Spleen (tissue), 11 donors: Measurements from ENCODE around the gene MKS1. TPM values are rescaled to one million over a fixed set of nuclear protein-coding genes. Genes with fewer than 3 reads are reported as not detected.

Experiments used
- DNase-seq: peaks from one replicate; pipeline ENCODE4 v3.0.0-alpha.2; 2020
- H3K27ac ChIP-seq, 8 donors: fragments of 200-600 bp; sonication (generic) in 7 of 8; 1 replicate in 4 of 8; 2 replicates in 4 of 8; pipeline versions ENCODE4 v1.5.0 to v1.8.0; 2016 to 2021; ENCODE audit warnings: inconsistent platforms in 4 of 8, mild to moderate bottlenecking in 4 of 8, moderate library complexity in 1 of 8
- H3K27me3 ChIP-seq, 7 donors: fragments of 200-600 bp; sonication (generic) in 6 of 7; replicated peaks in 1 of 7; 1 replicate in 4 of 7; 2 replicates in 3 of 7; pipeline versions ENCODE4 v1.5.0 to v1.8.0; 2016 to 2021; ENCODE audit warnings: inconsistent platforms in 3 of 7, mild to moderate bottlenecking in 1 of 7
- H3K36me3 ChIP-seq, 6 donors: fragments of 200-600 bp; sonication (generic) in 5 of 6; 1 replicate in 4 of 6; 2 replicates in 2 of 6; pipeline versions ENCODE4 v1.5.0 to v1.8.0; 2016 to 2021; ENCODE audit warnings: inconsistent platforms in 2 of 6
- H3K4me1 ChIP-seq, 6 donors: fragments of 200-600 bp; sonication (generic) in 5 of 6; 1 replicate in 3 of 6; 2 replicates in 3 of 6; pipeline versions ENCODE4 v1.5.0 to v1.8.0; 2016 to 2021; ENCODE audit warnings: inconsistent platforms in 3 of 6
- H3K4me3 ChIP-seq, 8 donors: fragments of 200-600 bp; sonication (generic) in 7 of 8; 1 replicate in 4 of 8; 2 replicates in 4 of 8; pipeline versions ENCODE4 v1.5.0 to v1.8.0; 2016 to 2021; ENCODE audit warnings: inconsistent platforms in 4 of 8, mild to moderate bottlenecking in 4 of 8, moderate library complexity in 2 of 8
- H3K9me3 ChIP-seq, 8 donors: fragments of 200-600 bp; sonication (generic) in 7 of 8; 1 replicate in 4 of 8; 2 replicates in 4 of 8; pipeline versions ENCODE4 v1.5.0 to v1.8.0; 2016 to 2021; ENCODE audit warnings: inconsistent platforms in 4 of 8
- POLR2A ChIP-seq, 3 donors: fragments of 450-650 bp; IDR thresholded peaks; one replicate each; pipeline ENCODE4 v1.5.1; 2017; ENCODE audit warnings: antibody characterized with exemption in 3 of 3, mild to moderate bottlenecking in 1 of 3
- POLR2AphosphoS5 ChIP-seq, 3 donors: sonication (generic); formaldehyde crosslinking; IDR thresholded peaks; one replicate each; pipeline ENCODE4 v1.5.1; 2017; ENCODE audit warnings: antibody characterized with exemption in 3 of 3
- WGBS, 5 donors: extraction: QIAGEN DNeasy Blood & Tissue Kit in 3 of 5; methylation state at CpG; one replicate each; pipeline versions ENCODE4 v1.1.5 to v1.1.7; 2013 to 2018; 5-methylcytosine and 5-hydroxymethylcytosine counted together
- intact Hi-C: fragments of 100-400 bp; cut with DNase I; formaldehyde crosslinking; loops from one replicate; pipeline ENCODE4 v1.15.0; 2023; ENCODE audit warnings: low total_unique reads
- polyA plus RNA-seq, 3 donors: library from polyadenylated mRNA; stranded (reverse); fragments of 200-250 nt; gene quantifications; one replicate each; pipeline ENCODE4 v1.2.1, GENCODE V29; 2013
- total RNA-seq, 7 donors: library from RNA; depleted of rRNA in 3 of 7; stranded (reverse); fragments of >200 nt in 3 of 7; fragmentation: NEBNext Ultra II Directional in 4 of 7; extraction: Animal tissue kit (Norgen Biotek cat#: 25700) in 4 of 7; gene quantifications; one replicate each; pipeline versions ENCODE4 v1.1.0 to v1.2.1, GENCODE V29; 2016 to 2021
- TF ChIP-seq, protein P1 (sequence below), 11 experiments: fragments of 200-600 bp in 7 of 11; fragments of 450-650 bp in 4 of 11; sonication (generic) in 4 of 11; IDR thresholded peaks in 8 of 11; conservative IDR thresholded peaks in 3 of 11; 1 replicate in 7 of 11; 2 replicates in 4 of 11; pipeline versions ENCODE4 v1.4.0 to v1.8.0; 2016 to 2021; ENCODE audit warnings: antibody characterized with exemption in 11 of 11, inconsistent platforms in 4 of 11, mild to moderate bottlenecking in 1 of 11
- donor health status: healthy with polysubstance abuse.
- donor health status: DM: no; HTN: no; CAD: no; lungs with moderate emphysema.
- donor health status: DM: no; HTN: no; CAD: no.
- donor health status: Bipolar disorder and iron deficiency.
- donor health status: healthy.
- donor health status: DM: no; HTN: no; CAD: no.
- donor health status: DM: yes; HTN: yes; CAD: no.

Gene MKS1
- total and polyA plus RNA-seq, 10 donors, result 8.1 to 17.1 (median 13.0) TPM

DNA sequence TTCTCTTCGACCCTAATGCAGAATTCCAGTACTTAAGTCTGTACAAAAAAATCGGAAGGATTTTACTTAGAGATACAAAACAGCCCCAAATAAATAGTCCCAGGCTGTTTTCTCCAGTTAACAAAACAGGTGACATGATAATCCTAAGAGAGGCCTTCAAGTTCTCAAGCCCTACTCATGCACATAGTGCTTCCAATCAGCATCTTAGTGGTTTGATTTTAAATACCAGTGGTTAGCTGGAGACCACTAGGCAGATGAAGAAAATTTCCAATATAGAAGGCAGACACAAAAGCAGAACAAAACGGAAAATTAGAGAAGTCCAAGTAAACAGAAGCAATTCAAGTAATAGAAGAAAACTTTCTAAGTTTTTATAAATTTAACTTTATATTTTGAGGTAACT, 57.5 kb downstream of the MKS1 start:
- intact Hi-C loops, result no loop called here
- no peak for DNase-seq
- peaks cover 0 to 15% (median 9%) of the 10 kb centered on the region in 6 donors for H3K4me1 ChIP-seq
- H3K4me3 ChIP-seq, result no peak overlapping the region
- TF ChIP-seq POLR2A (IDR thresholded peaks at IDR 0.05) (no peak), POLR2AphosphoS5 (IDR thresholded peaks at IDR 0.05) (no peak)
- TF ChIP-seq, protein P1, sequence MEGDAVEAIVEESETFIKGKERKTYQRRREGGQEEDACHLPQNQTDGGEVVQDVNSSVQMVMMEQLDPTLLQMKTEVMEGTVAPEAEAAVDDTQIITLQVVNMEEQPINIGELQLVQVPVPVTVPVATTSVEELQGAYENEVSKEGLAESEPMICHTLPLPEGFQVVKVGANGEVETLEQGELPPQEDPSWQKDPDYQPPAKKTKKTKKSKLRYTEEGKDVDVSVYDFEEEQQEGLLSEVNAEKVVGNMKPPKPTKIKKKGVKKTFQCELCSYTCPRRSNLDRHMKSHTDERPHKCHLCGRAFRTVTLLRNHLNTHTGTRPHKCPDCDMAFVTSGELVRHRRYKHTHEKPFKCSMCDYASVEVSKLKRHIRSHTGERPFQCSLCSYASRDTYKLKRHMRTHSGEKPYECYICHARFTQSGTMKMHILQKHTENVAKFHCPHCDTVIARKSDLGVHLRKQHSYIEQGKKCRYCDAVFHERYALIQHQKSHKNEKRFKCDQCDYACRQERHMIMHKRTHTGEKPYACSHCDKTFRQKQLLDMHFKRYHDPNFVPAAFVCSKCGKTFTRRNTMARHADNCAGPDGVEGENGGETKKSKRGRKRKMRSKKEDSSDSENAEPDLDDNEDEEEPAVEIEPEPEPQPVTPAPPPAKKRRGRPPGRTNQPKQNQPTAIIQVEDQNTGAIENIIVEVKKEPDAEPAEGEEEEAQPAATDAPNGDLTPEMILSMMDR (IDR thresholded peaks at IDR 0.05 in 8 of 11, conservative IDR thresholded peaks at IDR 0.05 in 3 of 11), result no peak
- no peak overlapping the region for H3K27ac ChIP-seq
- H3K9me3 ChIP-seq, result no peaks in the 10 kb centered on the region
- H3K36me3 ChIP-seq, result no peaks in the 10 kb centered on the region
- H3K27me3 ChIP-seq, result peaks cover 0 to 30% (median 10%) of the 10 kb centered on the region in 7 donors
- WGBS, 5 donors, result 59 to 76% (median 68%) methylated on average over 3 of the region's 3 CpGs

DNA sequence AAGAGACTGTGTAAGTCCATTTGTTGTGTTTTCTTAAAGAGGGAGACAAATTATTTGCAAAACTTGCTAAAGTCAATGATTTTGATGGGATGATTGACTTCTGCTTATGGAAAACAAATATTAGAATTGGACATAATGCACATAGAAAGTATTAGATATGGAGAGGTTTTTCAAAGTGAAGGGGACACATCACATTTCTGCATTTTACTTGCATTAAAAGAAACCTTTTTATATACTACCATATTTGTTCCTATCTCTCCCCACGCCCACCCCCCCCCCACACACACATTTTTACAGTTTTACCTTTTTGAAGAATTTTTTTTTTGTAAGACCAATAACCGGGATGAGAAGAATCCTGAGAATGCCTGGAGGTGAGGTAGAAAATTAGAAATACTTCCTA, 60.9 kb downstream of the MKS1 start:
- Histone ChIP-seq H3K36me3 (no peaks in the 10 kb centered on the region), H3K4me1 (peaks cover 4 to 26% (median 18%) of the 10 kb centered on the region in 6 donors), H3K27me3 (peaks cover 0 to 40% (median 9%) of the 10 kb centered on the region in 7 donors), H3K4me3 (no peak overlapping the region), H3K9me3 (no peaks in the 10 kb centered on the region), H3K27ac (no peak overlapping the region)
- no peak for DNase-seq
- TF ChIP-seq, protein P1 (IDR thresholded peaks at IDR 0.05 in 8 of 11, conservative IDR thresholded peaks at IDR 0.05 in 3 of 11), result no peak
- 66 to 89% (median 86%) methylated on average over 2 of the region's 2 CpGs for WGBS, 5 donors
- intact Hi-C loops, result no loop called here

DNA sequence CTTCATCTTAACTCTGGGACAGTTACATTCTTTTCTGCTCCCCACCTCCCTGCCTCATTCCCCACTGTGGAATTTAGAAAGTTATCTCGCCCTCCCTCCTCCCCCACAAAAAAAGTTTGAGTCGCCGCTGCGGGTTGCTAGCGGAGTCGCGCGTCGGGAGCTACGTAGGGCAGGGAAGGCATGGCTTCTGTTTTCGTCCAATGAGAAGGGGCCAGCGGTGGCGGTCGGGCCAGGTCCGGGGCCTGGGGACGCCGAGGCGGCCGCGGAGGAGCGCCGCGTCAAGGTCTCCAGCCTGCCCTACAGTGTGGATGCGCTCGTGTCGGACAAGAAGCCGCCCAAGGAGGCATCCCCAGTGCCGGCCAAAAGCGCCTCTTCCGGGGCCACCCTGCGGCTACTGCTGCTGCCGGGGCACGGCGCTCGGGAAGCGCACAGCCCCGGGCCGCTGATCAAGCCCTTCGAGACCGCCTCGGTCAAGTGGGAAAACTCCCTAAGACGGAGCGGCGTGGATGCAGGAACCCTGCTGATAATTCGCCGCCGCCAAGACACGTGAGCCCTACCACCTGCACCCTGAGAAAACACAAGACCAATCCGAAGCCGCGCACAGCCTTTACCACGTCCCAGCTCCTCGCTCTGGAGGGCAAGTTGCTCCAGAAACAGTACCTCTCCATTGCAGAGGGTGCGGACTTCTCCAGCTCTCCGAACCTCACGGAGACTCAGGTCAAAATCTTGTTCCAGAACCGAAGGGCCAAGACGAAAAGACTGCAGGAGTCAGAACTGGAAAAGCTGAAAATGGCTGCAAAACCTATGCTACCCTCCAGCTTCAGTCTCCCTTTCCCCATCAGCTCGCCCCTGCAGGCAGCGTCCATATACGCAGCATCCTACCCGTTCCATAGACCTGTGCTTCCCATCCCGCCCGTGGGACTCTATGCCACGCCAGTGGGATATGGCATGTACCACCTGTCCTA, 61.9 kb downstream of the MKS1 start:
- WGBS, 5 donors, result 2 to 4% (median 3%) methylated on average over 36 to 65 of the region's 65 CpGs
- no peaks in the 10 kb centered on the region for H3K9me3 ChIP-seq
- no peaks in the 10 kb centered on the region for H3K36me3 ChIP-seq
- TF ChIP-seq, protein P1 (IDR thresholded peaks at IDR 0.05 in 8 of 11, conservative IDR thresholded peaks at IDR 0.05 in 3 of 11), result no peak
- TF ChIP-seq POLR2A (IDR thresholded peaks at IDR 0.05) (no peak), POLR2AphosphoS5 (IDR thresholded peaks at IDR 0.05) (peak; percentile 34 to 77 (median 74))
- peak; percentile 80 for DNase-seq
- H3K4me3 ChIP-seq, result peak overlapping the region; percentile 32 to 69 (median 46)
- peaks cover 7 to 36% (median 27%) of the 10 kb centered on the region in 6 donors for H3K4me1 ChIP-seq
- peaks cover 0 to 40% (median 9%) of the 10 kb centered on the region in 7 donors for H3K27me3 ChIP-seq
- intact Hi-C loops, result no loop called here
- H3K27ac ChIP-seq, result peak overlapping the region; percentile 51 to 82 (median 74)

Other genes starting within 250 kb of the MKS1 start
- gene VEZF1, start 231.0 kb downstream of the MKS1 start, total RNA-seq, result 10 to 100 TPM; 43.0 to 59.9 (median 54.2) TPM
- gene VEZF1, start 231.0 kb downstream of the MKS1 start, polyA plus RNA-seq, result 10 to 100 TPM in 2 of 3 donors, 1 to 10 TPM in 1; 10.0 to 19.1 (median 10.2) TPM
- 100 to 1,000 TPM; 165 to 213 (median 174) TPM for gene SRSF1, start 212.0 kb downstream of the MKS1 start, total RNA-seq
- 10 to 100 TPM; 65.8 to 90.4 (median 88.2) TPM for gene SRSF1, start 212.0 kb downstream of the MKS1 start, polyA plus RNA-seq
- gene DYNLL2, start 135.8 kb downstream of the MKS1 start, total RNA-seq, result 10 to 100 TPM; 19.4 to 29.7 (median 23.1) TPM
- gene DYNLL2, start 135.8 kb downstream of the MKS1 start, polyA plus RNA-seq, result 10 to 100 TPM in 2 of 3 donors, 1 to 10 TPM in 1; 9.9 to 26.3 (median 11.1) TPM
- gene OR4D1, start 70.9 kb downstream of the MKS1 start, total RNA-seq, result under 1 TPM in 6 of 7 donors, not detected in 1; 0.09 to 0.46 (median 0.27) TPM
- under 1 TPM; 0.13 to 0.23 (median 0.19) TPM for gene OR4D1, start 70.9 kb downstream of the MKS1 start, polyA plus RNA-seq
- not detected for gene OR4D2, start 52.3 kb downstream of the MKS1 start, total RNA-seq
- gene OR4D2, start 52.3 kb downstream of the MKS1 start, polyA plus RNA-seq, result not detected
- 1 to 10 TPM in 5 of 7 donors, under 1 TPM in 1, not detected in 1; 0.86 to 3.9 (median 2.4) TPM for gene EPX, start 26.5 kb downstream of the MKS1 start, total RNA-seq
- gene EPX, start 26.5 kb downstream of the MKS1 start, polyA plus RNA-seq, result under 1 TPM; 0.24 to 0.41 (median 0.26) TPM
- gene LPO, start 19.3 kb upstream of the MKS1 start, total RNA-seq, result not detected
- gene LPO, start 19.3 kb upstream of the MKS1 start, polyA plus RNA-seq, result under 1 TPM; 0.02 to 0.10 (median 0.06) TPM
- 10 to 100 TPM in 5 of 7 donors, 1 to 10 TPM in 2; 5.8 to 75.7 (median 15.2) TPM for gene MPO, start 61.7 kb upstream of the MKS1 start, total RNA-seq
- 1 to 10 TPM in 2 of 3 donors, under 1 TPM in 1; 0.52 to 2.2 (median 2.0) TPM for gene MPO, start 61.7 kb upstream of the MKS1 start, polyA plus RNA-seq
- gene TSPOAP1, start 109.5 kb upstream of the MKS1 start, total RNA-seq, result 10 to 100 TPM; 14.1 to 31.8 (median 18.5) TPM
- gene TSPOAP1, start 109.5 kb upstream of the MKS1 start, polyA plus RNA-seq, result 10 to 100 TPM; 11.5 to 26.5 (median 24.3) TPM
- gene SUPT4H1, start 132.9 kb upstream of the MKS1 start, total RNA-seq, result 10 to 100 TPM; 37.8 to 80.5 (median 64.0) TPM
- gene SUPT4H1, start 132.9 kb upstream of the MKS1 start, polyA plus RNA-seq, result 100 to 1,000 TPM in 2 of 3 donors, 10 to 100 TPM in 1; 77.0 to 106 (median 104) TPM
- gene RNF43, start 198.3 kb upstream of the MKS1 start, total RNA-seq, result 1 to 10 TPM in 4 of 7 donors, under 1 TPM in 3; 0.40 to 1.8 (median 1.0) TPM
- gene RNF43, start 198.3 kb upstream of the MKS1 start, polyA plus RNA-seq, result under 1 TPM; 0.38 to 0.63 (median 0.42) TPM